ENCODE measurements around the gene METTL9.

METTL9 gene

DNA sequence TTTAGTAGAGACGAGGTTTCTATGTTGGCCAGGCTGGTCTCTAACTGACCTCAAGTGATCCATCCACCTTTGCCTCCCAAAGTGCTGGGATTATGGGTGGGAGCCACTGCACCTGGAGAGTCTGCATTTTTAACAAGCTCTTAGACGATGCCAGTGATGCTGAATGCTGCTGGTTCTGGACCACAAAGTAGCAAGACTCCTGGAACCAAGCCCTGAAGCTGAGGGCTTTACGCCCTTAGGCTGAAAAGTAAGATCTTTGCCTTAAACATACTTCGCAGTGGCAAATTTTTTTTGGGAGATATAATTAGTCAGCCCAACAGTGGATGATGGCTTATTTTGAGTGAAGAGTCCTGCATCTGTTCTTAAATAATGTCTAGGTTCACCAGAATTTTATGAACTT lies 14.0 kb downstream of the METTL9 start:
- H3K27ac ChIP-seq, result no peak overlapping the region
- TF ChIP-seq, protein P1, sequence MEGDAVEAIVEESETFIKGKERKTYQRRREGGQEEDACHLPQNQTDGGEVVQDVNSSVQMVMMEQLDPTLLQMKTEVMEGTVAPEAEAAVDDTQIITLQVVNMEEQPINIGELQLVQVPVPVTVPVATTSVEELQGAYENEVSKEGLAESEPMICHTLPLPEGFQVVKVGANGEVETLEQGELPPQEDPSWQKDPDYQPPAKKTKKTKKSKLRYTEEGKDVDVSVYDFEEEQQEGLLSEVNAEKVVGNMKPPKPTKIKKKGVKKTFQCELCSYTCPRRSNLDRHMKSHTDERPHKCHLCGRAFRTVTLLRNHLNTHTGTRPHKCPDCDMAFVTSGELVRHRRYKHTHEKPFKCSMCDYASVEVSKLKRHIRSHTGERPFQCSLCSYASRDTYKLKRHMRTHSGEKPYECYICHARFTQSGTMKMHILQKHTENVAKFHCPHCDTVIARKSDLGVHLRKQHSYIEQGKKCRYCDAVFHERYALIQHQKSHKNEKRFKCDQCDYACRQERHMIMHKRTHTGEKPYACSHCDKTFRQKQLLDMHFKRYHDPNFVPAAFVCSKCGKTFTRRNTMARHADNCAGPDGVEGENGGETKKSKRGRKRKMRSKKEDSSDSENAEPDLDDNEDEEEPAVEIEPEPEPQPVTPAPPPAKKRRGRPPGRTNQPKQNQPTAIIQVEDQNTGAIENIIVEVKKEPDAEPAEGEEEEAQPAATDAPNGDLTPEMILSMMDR (conservative IDR thresholded peaks at IDR 0.05), result no peak
- TF ChIP-seq ZFX (IDR thresholded peaks at IDR 0.05), result no peak

DNA sequence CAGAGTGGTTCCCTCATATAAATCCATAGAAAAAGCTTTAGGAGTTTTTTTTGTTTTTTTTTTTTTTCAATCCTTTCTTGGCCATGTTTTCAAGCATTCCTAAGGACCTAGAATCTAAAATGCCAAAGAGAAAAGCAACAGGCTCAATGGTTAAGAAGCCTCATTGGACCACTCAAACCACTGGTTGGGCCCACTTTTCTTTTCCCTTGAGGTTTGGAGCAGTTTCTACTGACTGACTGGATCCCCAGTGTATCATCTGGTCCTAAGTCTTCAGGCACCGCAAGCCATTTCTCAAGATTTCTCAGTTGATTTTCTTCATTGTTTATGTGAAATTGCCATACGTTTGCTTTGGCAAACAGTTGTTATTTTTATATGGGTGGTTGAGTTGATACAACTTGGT lies 14.4 kb downstream of the METTL9 start:
- H3K27ac ChIP-seq, result no peak overlapping the region
- no peak for TF ChIP-seq ZFX (IDR thresholded peaks at IDR 0.05)
- TF ChIP-seq, protein P1 (conservative IDR thresholded peaks at IDR 0.05), result no peak

- no peak for TF ChIP-seq ZFX (IDR thresholded peaks at IDR 0.05)
- TF ChIP-seq, protein P1 (conservative IDR thresholded peaks at IDR 0.05), result peak; percentile 25
- no peak overlapping the region for H3K27ac ChIP-seq
These were observed 15.5 kb downstream of the METTL9 start for GRCh38 chr16:21614896-21615295.

- TF ChIP-seq, protein P1 (conservative IDR thresholded peaks at IDR 0.05), result no peak
- no peak for TF ChIP-seq ZFX (IDR thresholded peaks at IDR 0.05)
- no peak overlapping the region for H3K27ac ChIP-seq
These were observed 18.2 kb downstream of the METTL9 start for GRCh38 chr16:21617607-21618006.

GRCh38 chr16:21618281-21618680 lies 18.9 kb downstream of the METTL9 start:
- no peak overlapping the region for H3K27ac ChIP-seq
- TF ChIP-seq, protein P1 (conservative IDR thresholded peaks at IDR 0.05), result no peak
- no peak for TF ChIP-seq ZFX (IDR thresholded peaks at IDR 0.05)

DNA sequence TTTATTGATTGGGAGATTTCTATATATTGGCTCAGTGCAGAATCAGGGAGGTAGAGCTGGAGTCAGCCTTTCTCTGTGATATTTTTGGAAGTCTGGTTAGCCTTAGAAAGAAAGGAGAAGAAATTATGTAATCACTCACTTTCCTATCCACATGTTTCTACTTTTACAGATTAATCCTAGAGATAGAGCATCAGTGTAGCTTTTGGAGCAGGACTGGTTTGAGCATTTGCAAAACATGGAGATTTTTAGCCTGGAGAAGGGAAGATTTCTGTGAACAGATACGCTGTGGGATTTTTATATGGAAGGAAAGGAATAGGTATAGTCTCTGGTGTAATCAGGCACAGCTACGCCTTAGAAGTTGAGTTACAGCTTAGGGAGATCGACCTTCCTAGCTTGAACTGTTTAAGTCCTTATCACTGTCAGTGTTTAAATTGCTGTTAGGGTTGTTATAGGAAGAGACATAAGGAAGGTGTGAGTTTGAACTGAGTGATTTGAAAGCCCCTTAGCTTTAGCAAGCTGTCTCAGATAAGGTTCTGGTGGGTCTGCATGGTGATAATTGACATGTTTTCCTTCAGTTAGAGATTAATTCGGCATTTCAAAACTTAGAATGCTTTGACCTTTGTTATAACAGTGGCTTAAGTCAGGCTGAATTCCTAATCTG lies 20.5 kb downstream of the METTL9 start:
- TF ChIP-seq, protein P1 (conservative IDR thresholded peaks at IDR 0.05), result no peak
- no peak for TF ChIP-seq ZFX (IDR thresholded peaks at IDR 0.05)
- H3K27ac ChIP-seq, result no peak overlapping the region

- TF ChIP-seq ZFX (IDR thresholded peaks at IDR 0.05), result no peak
- TF ChIP-seq, protein P1 (conservative IDR thresholded peaks at IDR 0.05), result no peak
- H3K27ac ChIP-seq, result no peak overlapping the region
These were observed 21.2 kb downstream of the METTL9 start for GRCh38 chr16:21620592-21620991.
